Thyroid gland (tissue), 4 donors: Measurements from ENCODE around the gene CNOT10. TPM values are rescaled to one million over a fixed set of nuclear protein-coding genes. Genes with fewer than 3 reads are reported as not detected.

Experiments used
- DNase-seq, 2 donors: peaks; one replicate each; pipeline ENCODE4 v3.0.0-alpha.2; 2019
- H3K27ac ChIP-seq, 3 donors: fragments of 200-600 bp; sonication (generic); 1 replicate in 2 of 3; 2 replicates in 1 of 3; pipeline ENCODE4 v1.5.1; 2016 to 2019; ENCODE audit warnings: mild to moderate bottlenecking in 1 of 3, moderate library complexity in 1 of 3
- H3K27me3 ChIP-seq: fragments of 200-600 bp; sonication (generic); one replicate; pipeline ENCODE4 v1.5.1; 2019
- H3K36me3 ChIP-seq, 2 donors: fragments of 200-600 bp; sonication (generic); one replicate each; pipeline ENCODE4 v1.5.1; 2016 to 2019
- H3K4me1 ChIP-seq, 2 donors: fragments of 200-600 bp; sonication (generic); one replicate each; pipeline ENCODE4 v1.5.1; 2017 to 2019
- H3K4me3 ChIP-seq, 3 donors: fragments of 200-600 bp; sonication (generic); replicated peaks in 1 of 3; 1 replicate in 2 of 3; 2 replicates in 1 of 3; pipeline ENCODE4 v1.5.1; 2016; ENCODE audit warnings: mild to moderate bottlenecking in 1 of 3
- H3K9me3 ChIP-seq: fragments of 200-600 bp; sonication (generic); one replicate; pipeline ENCODE4 v1.5.1; 2017
- CTCF ChIP-seq, 6 experiments: fragments of 200-600 bp in 3 of 6; fragments of 450-650 bp in 3 of 6; sonication (generic) in 3 of 6; IDR thresholded peaks; one replicate each; pipeline ENCODE4 v1.5.1; 2016 to 2019; ENCODE audit warnings: antibody characterized with exemption in 6 of 6, mild to moderate bottlenecking in 2 of 6, inconsistent platforms in 1 of 6, moderate library complexity in 1 of 6
- POLR2A ChIP-seq, 2 donors: fragments of 450-650 bp; IDR thresholded peaks; one replicate each; pipeline ENCODE4 v1.6.1; 2017; ENCODE audit warnings: antibody characterized with exemption in 2 of 2, mild to moderate bottlenecking in 2 of 2, moderate library complexity in 1 of 2
- WGBS, 2 donors: methylation state at CpG; one replicate each; pipeline ENCODE4 v1.1.5; 2017; 5-methylcytosine and 5-hydroxymethylcytosine counted together
- intact Hi-C: fragments of 100-400 bp; cut with DNase I; formaldehyde crosslinking; loops from one replicate; pipeline ENCODE4 v1.15.1; 2023
- total RNA-seq, 4 donors: library from RNA; depleted of rRNA; stranded (reverse); fragments of >200 nt; gene quantifications; one replicate each; pipeline ENCODE4 v1.2.3, GENCODE V29; 2016

The CNOT10 gene
- total RNA-seq, 4 donors from 2014 or later = 23.6 to 28.2 (median 26.8) TPM

GRCh38 chr3:32743934-32744333 lies 58.9 kb downstream of the CNOT10 start:
- TF ChIP-seq POLR2A (IDR thresholded peaks at IDR 0.05) (no peak), CTCF (IDR thresholded peaks at IDR 0.05) (no peak)
- intact Hi-C loops = no loop called here
- Histone ChIP-seq H3K4me3 (no peak overlapping the region), H3K27me3 (no peaks in the 10 kb centered on the region), H3K36me3 (peaks cover 0 to 5% of the 10 kb centered on the region in 2 donors), H3K9me3 (no peaks in the 10 kb centered on the region), H3K27ac (no peak overlapping the region), H3K4me1 (no peaks in the 10 kb centered on the region)
- DNase-seq = no peak
- 96 to 97% methylated on average over 2 of the region's 2 CpGs for whole genome bisulfite sequencing, 2 donors

DNA sequence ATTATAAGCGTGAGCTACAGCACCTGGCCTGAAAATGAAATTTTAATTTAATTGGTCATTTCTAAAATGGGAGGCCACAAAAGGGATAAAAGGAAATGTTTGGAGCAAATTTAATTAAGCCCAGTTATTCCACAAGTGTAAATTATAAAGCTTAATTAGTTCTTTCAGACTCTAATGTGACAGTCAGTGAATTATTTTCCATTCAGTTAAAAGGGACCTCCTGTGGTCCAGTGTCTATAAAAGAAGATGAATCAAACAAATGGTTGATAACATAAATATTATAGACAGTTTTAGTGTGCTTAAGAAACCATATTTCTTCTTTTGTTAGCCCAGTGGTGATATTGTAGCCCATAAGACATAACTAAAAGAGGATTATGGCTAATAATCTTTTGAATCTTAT lies 66.4 kb downstream of the CNOT10 start:
- Histone ChIP-seq H3K27ac (no peak overlapping the region), H3K4me1 (no peaks in the 10 kb centered on the region), H3K4me3 (no peak overlapping the region), H3K27me3 (no peaks in the 10 kb centered on the region), H3K36me3 (peaks cover 0 to 3% of the 10 kb centered on the region in 2 donors), H3K9me3 (no peaks in the 10 kb centered on the region)
- no peak for DNase-seq
- intact Hi-C loops = no loop called here
- TF ChIP-seq CTCF (IDR thresholded peaks at IDR 0.05) (no peak), POLR2A (IDR thresholded peaks at IDR 0.05) (no peak)
- 96 to 97% methylated on average over 1 of the region's 1 CpG for WGBS, 2 donors

- TF ChIP-seq CTCF (IDR thresholded peaks at IDR 0.05) (no peak), POLR2A (IDR thresholded peaks at IDR 0.05) (no peak)
- H3K27me3 ChIP-seq = no peaks in the 10 kb centered on the region
- H3K27ac ChIP-seq = no peak overlapping the region
- WGBS, 2 donors = 78 to 81% methylated on average over 3 of the region's 3 CpGs
- H3K4me3 ChIP-seq = no peak overlapping the region
- DNase-seq = no peak
- H3K36me3 ChIP-seq = peaks cover 0 to 3% of the 10 kb centered on the region in 2 donors
- H3K4me1 ChIP-seq = no peaks in the 10 kb centered on the region
- intact Hi-C loops = no loop called here
- no peaks in the 10 kb centered on the region for H3K9me3 ChIP-seq
These were observed 70.8 kb downstream of the CNOT10 start for GRCh38 chr3:32755761-32756160.

DNA sequence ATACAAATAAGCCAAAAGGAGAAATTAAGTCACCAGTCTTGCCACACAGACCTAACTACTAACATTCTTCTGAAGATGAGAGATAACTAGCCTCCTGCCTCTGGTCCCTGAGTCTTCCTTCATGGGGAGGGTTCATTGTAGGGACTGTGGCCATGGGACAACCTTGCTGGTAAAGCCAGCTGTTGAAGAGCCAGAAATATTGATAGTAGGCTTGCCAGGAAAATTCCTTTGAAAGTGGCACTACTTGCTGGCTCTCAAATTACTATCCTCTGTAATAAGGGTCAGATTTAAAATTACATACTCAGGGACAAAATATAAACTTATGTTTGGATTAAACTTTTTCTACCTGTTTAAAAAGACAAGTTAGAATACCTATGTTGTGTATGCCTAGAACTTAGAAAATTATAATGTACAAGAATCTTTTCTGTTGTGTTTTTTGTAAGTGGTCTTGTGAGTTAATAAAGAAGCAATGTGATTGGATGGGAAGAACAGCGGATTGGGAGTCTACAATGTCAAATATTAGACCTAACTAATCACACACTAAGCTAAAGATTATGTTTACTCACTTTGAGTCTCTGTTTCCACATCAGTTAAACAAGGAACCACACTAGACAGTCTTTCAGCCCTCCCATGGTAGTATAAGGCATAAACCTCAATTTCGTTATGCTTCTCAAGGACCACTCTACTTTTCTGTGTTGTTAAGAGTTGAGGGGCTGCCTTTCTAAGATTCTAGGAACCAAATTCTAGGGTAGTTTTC lies 72.8 kb downstream of the CNOT10 start:
- DNase-seq = no peak

More for the DNA sequence above, 72.8 kb downstream of the CNOT10 start:
- intact Hi-C loops = no loop called here
- Histone ChIP-seq H3K36me3 (peaks cover 0 to 8% of the 10 kb centered on the region in 2 donors), H3K4me3 (no peak overlapping the region), H3K4me1 (no peaks in the 10 kb centered on the region), H3K27me3 (no peaks in the 10 kb centered on the region), H3K9me3 (no peaks in the 10 kb centered on the region), H3K27ac (no peak overlapping the region)
- WGBS, 2 donors = 90 to 95% methylated on average over 2 of the region's 2 CpGs
- no peak for TF ChIP-seq POLR2A (IDR thresholded peaks at IDR 0.05)
- no peak for TF ChIP-seq CTCF (IDR thresholded peaks at IDR 0.05)
